SK-N-SH (cell line): ENCODE results near the gene VPS26B. TPM values are rescaled to one million over a fixed set of nuclear protein-coding genes. Genes with fewer than 3 reads are reported as not detected.

ENCODE experiments used
- CTCF ChIA-PET: fragments of 300-600, 350-600 bp; formaldehyde crosslinking; extraction: SDS; loops from one replicate; lab custom pipeline; 2021; lab: Yijun Ruan, JAX
- POLR2A ChIA-PET: fragments of 350-600 bp; sonication (Branson Sonifier 250); formaldehyde crosslinking; extraction: SDS; loops from one replicate; lab custom pipeline; 2020; ENCODE audit warnings: antibody characterized with exemption, inconsistent platforms; lab: Yijun Ruan, JAX
- DNase-seq: peaks from one replicate; pipeline ENCODE4 v3.0.0; 2012
- H2AFZ ChIP-seq: fragments of 200-600 bp; sonication (generic); 2 replicates; pipeline ENCODE4 v1.8.1; 2016; ENCODE audit warnings: antibody characterized with exemption, mild to moderate bottlenecking, low read depth
- H3F3A ChIP-seq: fragments of 200-600 bp; sonication (generic); replicated peaks from 2 replicates; pipeline ENCODE3; 2016; ENCODE audit warnings: antibody characterized with exemption, mild to moderate bottlenecking; ENCODE audit not compliant: insufficient read depth
- H3K27ac ChIP-seq, 2 experiments: fragments of 200-500 bp in 1 of 2; fragments of 200-600 bp in 1 of 2; sonication (Bioruptor generic) in 1 of 2; sonication (generic), shearing (Covaris generic) in 1 of 2; 2 replicates each; pipeline versions ENCODE4 v1.5.1 to v1.6.1; 2014 to 2016; ENCODE audit warnings: low read depth in 2 of 2, inconsistent platforms in 1 of 2, low read length in 1 of 2, mild to moderate bottlenecking in 1 of 2, mixed read lengths in 1 of 2
- H3K27me3 ChIP-seq: fragments of 200-600 bp; sonication (generic), shearing (Covaris generic); 2 replicates; pipeline ENCODE4 v1.6.1; 2016; ENCODE audit warnings: mixed run types; ENCODE audit not compliant: insufficient read depth
- H3K36me3 ChIP-seq, 2 experiments: fragments of 200-500 bp in 1 of 2; fragments of 200-600 bp in 1 of 2; sonication (Bioruptor generic) in 1 of 2; sonication (generic) in 1 of 2; replicated peaks in 1 of 2; 2 replicates each; pipeline versions ENCODE3 to v1.5.1; 2014 to 2016; ENCODE audit warnings: low read length in 1 of 2, mild to moderate bottlenecking in 1 of 2; ENCODE audit not compliant: insufficient read depth in 2 of 2, control insufficient read depth in 1 of 2
- H3K4me1 ChIP-seq, 2 experiments: fragments of 200-500 bp in 1 of 2; fragments of 200-600 bp in 1 of 2; sonication (Bioruptor generic) in 1 of 2; sonication (generic), shearing (Covaris generic) in 1 of 2; 2 replicates each; pipeline versions ENCODE4 v1.5.1 to v1.6.1; 2014 to 2016; ENCODE audit warnings: low read depth in 1 of 2, low read length in 1 of 2, mixed run types in 1 of 2; ENCODE audit not compliant: insufficient read depth in 2 of 2, control insufficient read depth in 1 of 2
- H3K4me2 ChIP-seq: fragments of 200-600 bp; sonication (generic), shearing (Covaris generic); 2 replicates; pipeline ENCODE4 v1.6.1; 2017; ENCODE audit warnings: mixed run types
- H3K4me3 ChIP-seq, 2 experiments: fragments of 200-500 bp in 1 of 2; fragments of 200-600 bp in 1 of 2; sonication (Bioruptor generic) in 1 of 2; sonication (generic), shearing (Covaris generic) in 1 of 2; 2 replicates each; pipeline versions ENCODE4 v1.5.1 to v1.8.1; 2014 to 2016; ENCODE audit warnings: low read depth in 2 of 2, inconsistent platforms in 1 of 2, low read length in 1 of 2, mild to moderate bottlenecking in 1 of 2, mixed read lengths in 1 of 2, moderate library complexity in 1 of 2
- H3K79me2 ChIP-seq: fragments of 200-600 bp; sonication (generic); 2 replicates; pipeline ENCODE4 v1.8.1; 2017; ENCODE audit warnings: mild to moderate bottlenecking; ENCODE audit not compliant: insufficient read depth
- H3K9ac ChIP-seq: fragments of 200-600 bp; sonication (generic); 2 replicates; pipeline ENCODE4 v1.6.1; 2017; ENCODE audit warnings: mixed run types
- H3K9me2 ChIP-seq: fragments of 200-600 bp; sonication (generic); 2 replicates; pipeline ENCODE4 v1.6.1; 2017; ENCODE audit warnings: mixed run types
- H3K9me3 ChIP-seq: fragments of 200-600 bp; sonication (generic); 2 replicates; pipeline ENCODE4 v1.6.1; 2017; ENCODE audit warnings: mixed run types, mild to moderate bottlenecking, moderate library complexity
- H4K20me1 ChIP-seq: fragments of 200-600 bp; sonication (generic); 2 replicates; pipeline ENCODE4 v1.6.1; 2017; ENCODE audit warnings: mild to moderate bottlenecking, mixed run types; ENCODE audit not compliant: insufficient read depth
- CHD2 ChIP-seq: fragments of 150-350 bp; IDR thresholded peaks from 2 replicates; pipeline ENCODE4 v1.6.1; 2018; ENCODE audit warnings: low read length; ENCODE audit not compliant: partially characterized antibody
- CTCF ChIP-seq: fragments of 200-600 bp; sonication (generic); IDR thresholded peaks from 2 replicates; pipeline ENCODE4 v1.6.1; 2017; ENCODE audit warnings: antibody characterized with exemption, mild to moderate bottlenecking, moderate library complexity
- ELF1 ChIP-seq: IDR thresholded peaks from 2 replicates; pipeline ENCODE4 v1.4.0; 2012
- EP300 ChIP-seq, 2 experiments: IDR thresholded peaks; 2 replicates each; pipeline versions ENCODE4 v1.4.0 to v1.6.1; 2012; ENCODE audit warnings: borderline replicate concordance in 1 of 2, low read depth in 1 of 2, low read length in 1 of 2
- EZH2phosphoT487 ChIP-seq: fragments of 200-600 bp; sonication (generic); IDR thresholded peaks from 2 replicates; pipeline ENCODE4 v1.6.1; 2017; ENCODE audit warnings: low read depth, mixed run types, mild to moderate bottlenecking, antibody characterized with exemption, moderate library complexity, borderline replicate concordance
- FOXM1 ChIP-seq: IDR thresholded peaks from 2 replicates; pipeline ENCODE4 v1.4.0; 2012; ENCODE audit warnings: low read depth, mild to moderate bottlenecking
- GABPA ChIP-seq: IDR thresholded peaks from 2 replicates; pipeline ENCODE4 v1.4.0; 2012; ENCODE audit warnings: low read depth, mild to moderate bottlenecking
- JUND ChIP-seq: IDR thresholded peaks from 2 replicates; pipeline ENCODE4 v1.4.0; 2012
- MAX ChIP-seq: IDR thresholded peaks from 2 replicates; pipeline ENCODE4 v1.4.0; 2012; ENCODE audit warnings: low read depth
- MXI1 ChIP-seq: IDR thresholded peaks from 2 replicates; pipeline ENCODE4 v1.6.1; 2012; ENCODE audit warnings: mild to moderate bottlenecking, low read depth, low read length, improper control_type of control experiment
- NFIC ChIP-seq: IDR thresholded peaks from 2 replicates; pipeline ENCODE4 v1.4.0; 2012; ENCODE audit warnings: borderline replicate concordance
- NRF1 ChIP-seq: IDR thresholded peaks from 2 replicates; pipeline ENCODE4 v1.6.1; 2012; ENCODE audit warnings: low read depth, mild to moderate bottlenecking, low read length
- PBX3 ChIP-seq: IDR thresholded peaks from 2 replicates; pipeline ENCODE4; 2012
- POLR2AphosphoS5 ChIP-seq: IDR thresholded peaks from 2 replicates; pipeline ENCODE4 v1.6.1; 2012; ENCODE audit warnings: low read depth, low read length
- REST ChIP-seq: IDR thresholded peaks from 2 replicates; pipeline ENCODE4 v1.6.1; 2012; ENCODE audit warnings: mild to moderate bottlenecking, low read depth, low read length, moderate library complexity
- RXRA ChIP-seq: IDR thresholded peaks from 2 replicates; pipeline ENCODE4 v1.4.0; 2012; ENCODE audit warnings: low read depth, mild to moderate bottlenecking, borderline replicate concordance
- SIN3A ChIP-seq: IDR thresholded peaks from 2 replicates; pipeline ENCODE4 v1.6.1; 2012; ENCODE audit warnings: low read depth, mild to moderate bottlenecking, low read length, moderate library complexity, borderline replicate concordance
- TAF1 ChIP-seq: IDR thresholded peaks from 2 replicates; pipeline ENCODE4 v1.6.1; 2012; ENCODE audit warnings: low read depth, mild to moderate bottlenecking, low read length, moderate library complexity, borderline replicate concordance
- TCF12 ChIP-seq: IDR thresholded peaks from 2 replicates; pipeline ENCODE4 v1.4.0; 2012
- TEAD4 ChIP-seq: IDR thresholded peaks from 2 replicates; pipeline ENCODE4 v1.4.0; 2012; ENCODE audit warnings: mild to moderate bottlenecking, borderline replicate concordance; ENCODE audit not compliant: insufficient read depth
- USF2 ChIP-seq: fragments of 150-350 bp; IDR thresholded peaks from 2 replicates; pipeline ENCODE4 v1.6.1; 2017; ENCODE audit warnings: antibody characterized with exemption, low read length, low read depth, borderline replicate concordance
- WGBS: methylation state at CpG from one replicate; pipeline ENCODE4 v1.1.6; 2017; ENCODE audit warnings: low lambda C conversion rate; 5-methylcytosine and 5-hydroxymethylcytosine counted together
- polyA plus RNA-seq, 3 experiments: library from polyadenylated mRNA; depleted of rRNA; stranded (reverse); fragments of >200 nt; gene quantifications; 2 replicates each; pipeline ENCODE4 v1.2.3, GENCODE V29; 2012

VPS26B gene
- polyA plus RNA-seq, 1 of the 3 experiments (the other 2 are of a cell fraction), result 53.0 TPM

GRCh38 chr11:134272381-134273316 is 48.2 kb downstream of the VPS26B start (continued):
- TF ChIP-seq MAX (no peak), NRF1 (no peak), GABPA (no peak)

GRCh38 chr11:134273317-134273712 is 48.8 kb downstream of the VPS26B start:
- no peak overlapping the region for H3K4me2 ChIP-seq
- 68% methylated on average over 3 of the region's 3 CpGs for WGBS
- H3K9me2 ChIP-seq, result no peaks in the 10 kb centered on the region
- H3K27ac ChIP-seq, result no peak overlapping the region
- no peaks in the 10 kb centered on the region for H4K20me1 ChIP-seq
- H3K79me2 ChIP-seq, result no peaks in the 10 kb centered on the region
- H3F3A ChIP-seq, result no peaks in the 10 kb centered on the region
- H3K4me1 ChIP-seq, result peaks cover 0 to 7% of the 10 kb centered on the region in 2 experiments; a peak in 1 of 4 replicates
- H2AFZ ChIP-seq, result no peak overlapping the region
- no peak overlapping the region for H3K9ac ChIP-seq
- no peaks in the 10 kb centered on the region for H3K36me3 ChIP-seq
- no peak for DNase-seq
- POLR2A ChIA-PET, result interaction anchor here (0.7 kb wide), 1 partner anchor 342 kb away, joined by 3 read pairs; no protein-coding TSS in a partner anchor
- H3K9me3 ChIP-seq, result no peaks in the 10 kb centered on the region
- TF ChIP-seq REST (no peak), POLR2AphosphoS5 (no peak), TCF12 (no peak), NFIC (no peak), CHD2 (no peak), TEAD4 (no peak), EZH2phosphoT487 (no peak), EP300 (IDR thresholded peaks at IDR 0.05; ENCODE audit: borderline replicate concordance in 1 of 2, low read depth in 1 of 2, low read length in 1 of 2) (no peak), TAF1 (no peak), RXRA (no peak), MXI1 (no peak), ELF1 (no peak), PBX3 (no peak), JUND (no peak), FOXM1 (no peak), SIN3A (no peak), CTCF (no peak), USF2 (no peak)
- TF ChIP-seq, all 33 proteins: peak for 0
- Histone ChIP-seq H3K27me3 (peaks cover 53% of the 10 kb centered on the region), H3K4me3 (no peak overlapping the region)
- CTCF ChIA-PET, result interaction anchor here (0.8 to 2.7 kb wide), 6 partner anchors 9 to 133 kb away, joined by 3 to 12 read pairs (median 4); partner anchors contain the start of genes ACAD8 and THYN1
